ENCODE data around the gene RPUSD3. TPM values are rescaled to one million over a fixed set of nuclear protein-coding genes. Genes with fewer than 3 reads are reported as not detected.
A peak's percentile ranks its signal among the peaks of the same experiment; 100 is the strongest.

RPUSD3 gene
- 10 to 100 TPM; 19.2 to 41.1 (median 25.7) TPM for polyA plus RNA-seq
- long read RNA-seq, donor 1, result 0 reads
- long read RNA-seq, donor 2, transcript RPUSD3-201 (9 exons, 1,225 nt), result major isoform, 5 of 6 reads
- long read RNA-seq, donor 2, partial matches to known transcripts, result 0 of 6 reads
- long read RNA-seq, donor 2, other reads (novel, unspliced or antisense), result 0 of 6 reads
- long read RNA-seq, donor 3, transcript RPUSD3-201 (9 exons, 1,225 nt), result major isoform, 8 of 15 reads
- long read RNA-seq, donor 3, partial matches to known transcripts, result 0 of 15 reads
- long read RNA-seq, donor 3, other reads (novel, unspliced or antisense), result 0 of 15 reads
- long read RNA-seq, donor 4, result 0 reads
- long read RNA-seq, donor 5, partial matches to known transcripts, result 0 of 1 reads
- long read RNA-seq, donor 5, other reads (novel, unspliced or antisense), result 0 of 1 reads
- long read RNA-seq, donor 6, transcript RPUSD3-201 (9 exons, 1,225 nt), result major isoform, 12 of 16 reads
- long read RNA-seq, donor 6, partial matches to known transcripts, result 0 of 16 reads
- long read RNA-seq, donor 6, other reads (novel, unspliced or antisense), result 0 of 16 reads
- long read RNA-seq, donor 7, result 0 reads
- long read RNA-seq, donor 8, partial matches to known transcripts, result 0 of 2 reads
- long read RNA-seq, donor 8, other reads (novel, unspliced or antisense), result 0 of 2 reads
- long read RNA-seq, donor 9, partial matches to known transcripts, result 0 of 6 reads
- long read RNA-seq, donor 9, other reads (novel, unspliced or antisense), result 0 of 6 reads
- long read RNA-seq, donor 10, transcript RPUSD3-201 (9 exons, 1,225 nt), result major isoform, 9 of 12 reads
- long read RNA-seq, donor 10, partial matches to known transcripts, result 0 of 12 reads
- long read RNA-seq, donor 10, other reads (novel, unspliced or antisense), result 0 of 12 reads

GRCh38 chr3:9843715-9844438 lies at the start of gene RPUSD3:
Gene RPUSD3 (minus strand): TSS chr3:9844008. CDS start chr3:9843990, 18 bp downstream.
- WGBS, 3 donors, result 0 to 1% (median 0%) methylated on average over 40 to 42 of the region's 42 CpGs
- peak; percentile 97 to 98 for DNase-seq

GRCh38 chr3:9891072-9891622 lies 47.3 kb upstream of the RPUSD3 start:
- WGBS, 3 donors, result 2 to 5% (median 4%) methylated on average over 12 of the region's 12 CpGs
- FAIRE-seq (no peak), DNase-seq (no peak)
- H3K27ac ChIP-seq (ENCODE audit: low read depth in 1 of 3, low read length in 2 of 3), result peak overlapping the region; percentile 92 to 95 (median 94)
- peaks cover 7 to 9% (median 8%) of the 10 kb centered on the region in 3 donors for H3K4me1 ChIP-seq (ENCODE audit: control insufficient read depth in 3 of 3, insufficient read depth in 2 of 3, low read depth in 1 of 3, low read length in 2 of 3)
- no peaks in the 10 kb centered on the region for H3K9me3 ChIP-seq (ENCODE audit: control insufficient read depth in 2 of 2, insufficient read depth in 1 of 2, low read depth in 1 of 2, low read length in 1 of 2)
- H3K4me3 ChIP-seq (ENCODE audit: low read depth in 1 of 3, low read length in 3 of 3), result peak overlapping the region; percentile 64 to 99 (median 74)
- peaks cover 3 to 22% (median 3%) of the 10 kb centered on the region in 3 donors for H3K36me3 ChIP-seq (ENCODE audit: control insufficient read depth in 3 of 3, insufficient read depth in 2 of 3, low read depth in 1 of 3, low read length in 3 of 3)
- H3K27me3 ChIP-seq (ENCODE audit: control insufficient read depth in 3 of 3, insufficient read depth in 3 of 3, low read length in 3 of 3), result no peaks in the 10 kb centered on the region

More at GRCh38 chr3:9843715-9844438, at the start of gene RPUSD3:
- no peak for FAIRE-seq
- peaks cover 3 to 31% (median 6%) of the 10 kb centered on the region in 3 donors for H3K36me3 ChIP-seq (ENCODE audit: control insufficient read depth in 3 of 3, insufficient read depth in 2 of 3, low read depth in 1 of 3, low read length in 3 of 3)
- peak within 1 kb of the TSS; percentile 49 to 70 (median 68) for H3K27ac ChIP-seq (ENCODE audit: low read depth in 1 of 3, low read length in 2 of 3)
- no peaks in the 10 kb centered on the region for H3K27me3 ChIP-seq (ENCODE audit: control insufficient read depth in 3 of 3, insufficient read depth in 3 of 3, low read length in 3 of 3)
- peak within 1 kb of the TSS; percentile 49 to 82 (median 77) for H3K4me3 ChIP-seq (ENCODE audit: low read depth in 1 of 3, low read length in 3 of 3)
- H3K4me1 ChIP-seq (ENCODE audit: control insufficient read depth in 3 of 3, insufficient read depth in 2 of 3, low read depth in 1 of 3, low read length in 2 of 3), result peaks cover 0 to 6% (median 4%) of the 10 kb centered on the region in 3 donors
- H3K9me3 ChIP-seq (ENCODE audit: control insufficient read depth in 2 of 2, insufficient read depth in 1 of 2, low read depth in 1 of 2, low read length in 1 of 2), result no peaks in the 10 kb centered on the region

- peak within 1 kb of the TSS; percentile 64 to 99 (median 74) for H3K4me3 ChIP-seq (ENCODE audit: low read depth in 1 of 3, low read length in 3 of 3)
- no peaks in the 10 kb centered on the region for H3K9me3 ChIP-seq (ENCODE audit: control insufficient read depth in 2 of 2, insufficient read depth in 1 of 2, low read depth in 1 of 2, low read length in 1 of 2)
- DNase-seq, result peak; percentile 94 to 96
- H3K36me3 ChIP-seq (ENCODE audit: control insufficient read depth in 3 of 3, insufficient read depth in 2 of 3, low read depth in 1 of 3, low read length in 3 of 3), result peaks cover 3 to 22% (median 3%) of the 10 kb centered on the region in 3 donors
- H3K27ac ChIP-seq (ENCODE audit: low read depth in 1 of 3, low read length in 2 of 3), result peak within 1 kb of the TSS; percentile 92 to 95 (median 94)
- peaks cover 5 to 9% (median 7%) of the 10 kb centered on the region in 3 donors for H3K4me1 ChIP-seq (ENCODE audit: control insufficient read depth in 3 of 3, insufficient read depth in 2 of 3, low read depth in 1 of 3, low read length in 2 of 3)
- no peaks in the 10 kb centered on the region for H3K27me3 ChIP-seq (ENCODE audit: control insufficient read depth in 3 of 3, insufficient read depth in 3 of 3, low read length in 3 of 3)
- WGBS, 3 donors, result 0 to 1% (median 1%) methylated on average over 56 to 62 of the region's 62 CpGs
- FAIRE-seq, result no peak
These were observed 46.7 kb upstream of the RPUSD3 start, which contains the start of gene JAGN1 for GRCh38 chr3:9890249-9891071. Gene JAGN1 (plus strand): TSS chr3:9890610. CDS start chr3:9890723, 113 bp downstream.

- no peak overlapping the region for H3K4me3 ChIP-seq (ENCODE audit: low read depth in 1 of 3, low read length in 3 of 3)
- DNase-seq (no peak), FAIRE-seq (no peak)
- H3K27ac ChIP-seq (ENCODE audit: low read depth in 1 of 3, low read length in 2 of 3), result no peak overlapping the region
- peaks cover 6 to 12% (median 7%) of the 10 kb centered on the region in 3 donors for H3K4me1 ChIP-seq (ENCODE audit: control insufficient read depth in 3 of 3, insufficient read depth in 2 of 3, low read depth in 1 of 3, low read length in 2 of 3)
- H3K36me3 ChIP-seq (ENCODE audit: control insufficient read depth in 3 of 3, insufficient read depth in 2 of 3, low read depth in 1 of 3, low read length in 3 of 3), result peaks cover 3 to 19% (median 3%) of the 10 kb centered on the region in 3 donors
- 75 to 86% (median 84%) methylated on average over 5 of the region's 5 CpGs for WGBS, 3 donors
- no peaks in the 10 kb centered on the region for H3K27me3 ChIP-seq (ENCODE audit: control insufficient read depth in 3 of 3, insufficient read depth in 3 of 3, low read length in 3 of 3)
- no peaks in the 10 kb centered on the region for H3K9me3 ChIP-seq (ENCODE audit: control insufficient read depth in 2 of 2, insufficient read depth in 1 of 2, low read depth in 1 of 2, low read length in 1 of 2)
These were observed 45.6 kb upstream of the RPUSD3 start for GRCh38 chr3:9889405-9889804.

GRCh38 chr3:9888540-9888939 lies 44.7 kb upstream of the RPUSD3 start:
- FAIRE-seq, result no peak
- Histone ChIP-seq H3K4me1 (ENCODE audit: control insufficient read depth in 3 of 3, insufficient read depth in 2 of 3, low read depth in 1 of 3, low read length in 2 of 3) (peaks cover 5 to 20% (median 6%) of the 10 kb centered on the region in 3 donors), H3K27me3 (ENCODE audit: control insufficient read depth in 3 of 3, insufficient read depth in 3 of 3, low read length in 3 of 3) (no peaks in the 10 kb centered on the region), H3K9me3 (ENCODE audit: control insufficient read depth in 2 of 2, insufficient read depth in 1 of 2, low read depth in 1 of 2, low read length in 1 of 2) (no peaks in the 10 kb centered on the region), H3K36me3 (ENCODE audit: control insufficient read depth in 3 of 3, insufficient read depth in 2 of 3, low read depth in 1 of 3, low read length in 3 of 3) (peaks cover 3 to 18% (median 3%) of the 10 kb centered on the region in 3 donors), H3K4me3 (ENCODE audit: low read depth in 1 of 3, low read length in 3 of 3) (no peak overlapping the region), H3K27ac (ENCODE audit: low read depth in 1 of 3, low read length in 2 of 3) (no peak overlapping the region)
- DNase-seq, result no peak
- WGBS, 3 donors, result 80 to 90% (median 82%) methylated on average over 3 of the region's 3 CpGs

GRCh38 chr3:9887480-9887879 lies 43.7 kb upstream of the RPUSD3 start:
- H3K4me1 ChIP-seq (ENCODE audit: control insufficient read depth in 3 of 3, insufficient read depth in 2 of 3, low read depth in 1 of 3, low read length in 2 of 3), result peaks cover 1 to 21% (median 6%) of the 10 kb centered on the region in 3 donors
- no peak for DNase-seq
- no peak overlapping the region for H3K4me3 ChIP-seq (ENCODE audit: low read depth in 1 of 3, low read length in 3 of 3)
- no peaks in the 10 kb centered on the region for H3K9me3 ChIP-seq (ENCODE audit: control insufficient read depth in 2 of 2, insufficient read depth in 1 of 2, low read depth in 1 of 2, low read length in 1 of 2)
- H3K27me3 ChIP-seq (ENCODE audit: control insufficient read depth in 3 of 3, insufficient read depth in 3 of 3, low read length in 3 of 3), result no peaks in the 10 kb centered on the region
- no peak overlapping the region for H3K27ac ChIP-seq (ENCODE audit: low read depth in 1 of 3, low read length in 2 of 3)
- 85 to 92% (median 92%) methylated on average over 5 of the region's 5 CpGs for WGBS, 3 donors
- peaks cover 0 to 9% (median 0%) of the 10 kb centered on the region in 3 donors for H3K36me3 ChIP-seq (ENCODE audit: control insufficient read depth in 3 of 3, insufficient read depth in 2 of 3, low read depth in 1 of 3, low read length in 3 of 3)
- no peak for FAIRE-seq

- FAIRE-seq, result no peak
- H3K27ac ChIP-seq (ENCODE audit: low read depth in 1 of 3, low read length in 2 of 3), result no peak overlapping the region
- no peaks in the 10 kb centered on the region for H3K36me3 ChIP-seq (ENCODE audit: control insufficient read depth in 3 of 3, insufficient read depth in 2 of 3, low read depth in 1 of 3, low read length in 3 of 3)
- DNase-seq, result no peak
- H3K9me3 ChIP-seq (ENCODE audit: control insufficient read depth in 2 of 2, insufficient read depth in 1 of 2, low read depth in 1 of 2, low read length in 1 of 2), result no peaks in the 10 kb centered on the region
- H3K4me3 ChIP-seq (ENCODE audit: low read depth in 1 of 3, low read length in 3 of 3), result no peak overlapping the region
- no peaks in the 10 kb centered on the region for H3K27me3 ChIP-seq (ENCODE audit: control insufficient read depth in 3 of 3, insufficient read depth in 3 of 3, low read length in 3 of 3)
- peaks cover 0 to 21% (median 0%) of the 10 kb centered on the region in 3 donors for H3K4me1 ChIP-seq (ENCODE audit: control insufficient read depth in 3 of 3, insufficient read depth in 2 of 3, low read depth in 1 of 3, low read length in 2 of 3)
These were observed 42.5 kb upstream of the RPUSD3 start for GRCh38 chr3:9886328-9886727.
